ENCODE measurements around the gene BARD1. TPM values are rescaled to one million over a fixed set of nuclear protein-coding genes. Genes with fewer than 3 reads are reported as not detected.
"Not testable (repeated sequence)": the region's sequence is repeated elsewhere in the genome, so short reads cannot be mapped to it uniquely, and the experiment has no call there.

Gene BARD1
- polyA plus RNA-seq (2013, experiment 1 of 2; ENCODE audit: insufficient read length), result 4.8 TPM
- 4.8 TPM for polyA plus RNA-seq (2013, experiment 2 of 2; ENCODE audit: insufficient read length)

DNA sequence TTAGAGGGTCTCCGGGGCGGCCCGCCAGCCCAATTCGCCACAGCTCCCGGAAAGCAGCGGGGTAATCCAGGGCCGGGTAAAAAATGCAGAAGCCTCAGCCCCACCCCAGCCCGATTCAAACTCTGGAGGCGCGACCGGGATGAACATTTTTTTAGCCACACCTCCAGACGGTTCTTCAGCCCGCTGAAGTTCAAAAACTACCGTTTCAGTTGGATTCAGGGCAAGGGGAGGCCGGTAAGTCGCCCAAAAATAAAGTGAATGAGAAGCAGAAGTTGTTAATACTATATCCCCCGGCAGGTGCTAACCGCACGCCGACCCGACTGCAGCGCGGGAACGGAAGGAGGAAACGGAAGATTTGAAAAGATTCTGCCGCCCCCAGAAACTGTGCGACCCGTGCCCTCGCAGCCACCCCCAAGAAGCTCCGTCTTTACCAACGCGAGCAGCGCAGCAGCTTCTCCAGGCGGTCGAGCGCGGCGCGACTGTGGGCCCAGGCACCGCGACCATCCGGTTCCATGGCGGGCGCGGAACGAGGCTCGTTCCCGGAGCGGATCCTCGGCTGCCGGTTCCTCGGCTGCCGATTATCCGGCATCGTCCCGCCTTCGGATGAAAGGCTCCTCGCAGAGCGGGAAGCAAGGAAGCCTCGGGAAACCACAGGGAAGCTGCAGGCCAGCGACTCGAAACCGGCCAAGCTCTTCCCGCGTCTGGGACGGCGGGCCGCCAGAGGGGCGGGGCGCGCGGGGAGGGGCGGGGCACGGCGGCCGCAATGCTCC is at the start of gene BARD1:
BARD1 (minus strand) TSS at position 703 of the 770 bp plus-strand sequence; CDS start at position 589, 114 bp downstream.
- peak; percentile 64 for DNase-seq

DNA sequence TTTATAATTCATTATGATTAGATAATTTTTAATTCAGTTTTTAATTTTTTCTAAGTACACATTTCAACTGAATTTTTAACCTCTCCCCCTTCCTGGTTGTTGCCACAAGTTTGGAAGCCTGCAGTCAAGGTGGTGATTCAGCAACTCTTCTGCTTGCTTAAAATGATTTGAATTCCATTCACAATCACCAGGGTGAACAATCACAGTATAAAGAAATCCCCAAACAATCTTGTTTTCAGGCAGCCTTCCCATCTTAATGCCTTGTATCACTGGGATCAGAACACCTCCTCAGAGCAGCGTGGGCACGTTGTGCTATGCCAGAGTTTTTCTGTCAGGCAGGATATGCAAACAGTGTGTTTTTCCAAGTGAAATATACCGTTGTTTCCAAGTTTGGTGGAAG is 46.7 kb upstream of the BARD1 start:
- peak; percentile 6 for DNase-seq

DNA sequence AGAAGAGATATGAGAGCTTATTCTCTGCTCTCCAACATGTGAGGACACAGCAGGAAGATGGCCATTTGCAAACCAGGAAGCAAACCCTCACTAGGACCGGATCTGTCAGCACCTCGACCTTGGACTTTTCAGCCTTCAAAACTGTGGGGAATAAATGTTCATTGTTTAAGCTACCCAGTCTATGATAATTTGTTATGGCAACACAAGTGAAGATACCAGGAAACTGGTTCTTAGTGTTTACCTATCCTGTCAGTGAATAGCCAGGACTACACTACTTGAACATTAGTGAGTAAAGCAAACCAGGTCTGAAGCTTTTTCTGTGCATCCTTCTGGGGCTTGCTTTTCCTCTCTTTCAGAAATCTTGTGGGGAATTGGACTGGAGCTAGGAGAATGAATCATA is 44.4 kb upstream of the BARD1 start:
- DNase-seq, result no peak

DNA sequence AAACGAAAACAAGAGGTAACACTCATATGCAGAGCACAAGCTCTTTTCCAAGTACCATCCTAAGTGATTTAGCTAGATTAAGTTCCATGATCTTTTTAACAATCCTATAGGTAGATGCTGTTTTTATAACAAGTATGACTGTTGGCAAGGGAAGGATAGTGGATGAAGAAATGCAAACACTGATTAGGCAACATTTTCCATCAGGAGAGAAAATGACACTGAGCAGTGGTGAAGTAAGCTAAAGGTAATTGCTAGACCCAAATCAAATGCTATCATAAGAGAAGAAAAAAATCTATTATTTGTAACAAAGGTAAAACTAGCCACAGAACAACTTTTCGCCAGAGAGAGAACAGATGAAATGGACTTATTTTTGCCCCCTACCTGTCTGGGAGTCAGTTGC is 34.3 kb upstream of the BARD1 start:
- no peak for DNase-seq

DNA sequence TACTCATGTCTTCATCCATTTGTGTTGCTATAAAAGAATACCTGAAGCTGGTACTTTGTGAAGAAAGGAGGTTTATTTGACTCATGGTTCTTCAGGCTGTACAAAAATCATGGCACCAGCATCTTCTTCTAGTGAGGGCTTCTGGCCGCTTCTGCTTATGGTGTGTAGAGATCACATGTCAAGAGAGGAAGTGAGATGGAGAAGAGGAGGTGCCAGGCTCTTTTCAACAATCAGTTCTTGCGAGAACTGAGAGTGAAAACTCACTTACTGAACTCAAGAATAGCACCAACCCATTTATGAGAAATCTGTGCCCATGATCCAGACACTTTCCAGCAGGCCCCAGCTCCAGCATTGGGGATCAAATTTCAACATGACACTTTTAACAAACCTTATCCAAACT is 30.0 kb upstream of the BARD1 start:
- DNase-seq, result no peak

DNA sequence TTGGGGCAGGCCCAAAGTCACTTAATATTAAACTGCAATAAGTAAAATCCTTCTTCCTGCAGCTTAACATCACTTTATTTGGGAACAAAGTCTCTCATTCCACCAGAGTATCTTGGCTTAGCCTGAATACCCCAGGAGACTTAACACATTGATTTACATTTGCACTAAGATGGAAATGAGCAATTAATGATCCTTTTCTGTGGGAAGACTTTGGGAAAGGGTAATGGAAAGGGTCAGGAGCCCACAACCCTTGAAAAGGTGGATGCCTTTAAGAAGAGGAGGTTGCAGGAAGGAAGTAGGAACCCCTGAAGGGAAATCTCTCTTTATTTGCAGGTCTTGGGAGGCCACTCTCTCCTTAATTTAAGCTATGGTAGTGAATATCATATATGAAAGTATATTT is 28.0 kb upstream of the BARD1 start:
- no peak for DNase-seq

DNA sequence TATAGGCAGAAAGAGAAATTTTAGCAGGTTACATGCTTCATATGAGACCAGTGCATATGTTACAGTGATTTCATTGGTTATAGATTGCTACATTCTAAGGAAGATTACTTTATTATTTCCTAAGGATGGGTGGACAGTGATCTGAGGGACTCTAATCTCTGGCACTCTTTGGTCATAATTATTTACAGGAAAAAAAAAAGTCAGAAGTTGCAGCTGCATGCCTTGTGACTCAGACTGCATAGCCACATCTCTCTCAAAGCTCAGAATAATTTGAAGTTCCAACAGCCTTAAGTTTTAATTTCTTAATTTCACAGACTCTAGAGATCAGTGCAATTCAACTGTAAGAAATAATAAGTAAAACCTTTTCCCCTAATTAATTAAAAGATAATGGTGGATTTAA is 27.1 kb upstream of the BARD1 start:
- no peak for DNase-seq

DNA sequence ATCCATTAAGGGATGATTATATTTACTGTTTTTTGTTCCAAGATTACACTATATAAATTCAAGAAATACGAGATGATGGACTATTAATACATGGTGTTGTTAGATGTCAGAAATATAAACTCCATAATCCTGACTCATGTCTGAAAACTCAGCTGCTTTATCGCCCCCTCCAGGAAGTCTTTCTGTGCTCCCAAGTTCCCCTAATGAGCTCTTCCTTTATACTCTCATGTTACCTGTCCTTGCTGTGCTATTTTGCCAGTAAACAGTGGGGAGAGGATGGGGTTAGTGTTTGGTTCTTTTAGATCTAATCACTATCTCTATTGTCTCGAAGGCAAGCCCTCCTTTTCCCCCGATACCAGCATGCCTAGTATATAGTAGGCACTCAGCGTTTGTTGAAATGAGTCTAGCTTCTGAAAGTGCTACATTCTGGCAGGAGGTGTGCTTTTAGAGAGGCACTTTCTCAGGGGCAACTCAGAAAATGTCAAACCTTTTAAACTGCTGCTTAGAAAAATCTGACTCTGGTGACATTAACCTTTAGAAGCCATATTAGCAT is 21.4 kb upstream of the BARD1 start:
- peak; percentile 11 for DNase-seq

DNA sequence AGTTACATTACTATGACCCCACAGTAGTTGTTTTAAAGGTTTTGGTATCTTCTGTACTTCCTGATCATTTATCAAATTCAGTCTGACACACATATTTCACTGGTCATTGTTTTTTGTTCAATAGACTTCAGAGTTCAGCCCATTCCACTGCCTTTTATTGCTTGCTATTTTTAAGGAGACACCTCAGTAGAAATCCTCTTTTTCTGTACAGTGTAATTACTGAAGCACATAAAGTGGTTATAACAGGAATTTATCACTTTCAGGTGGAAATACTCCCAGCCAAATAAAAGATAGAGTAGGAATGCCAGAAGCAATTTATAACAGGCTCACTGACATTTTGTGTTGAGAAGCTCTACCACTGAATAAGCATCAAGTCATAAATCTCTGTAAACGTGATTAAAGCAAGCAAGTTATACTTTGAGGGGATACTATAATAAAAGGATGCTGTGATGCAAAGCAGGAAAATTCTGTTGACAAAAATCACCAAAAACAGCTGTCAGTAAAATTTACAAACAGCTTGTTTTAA is 6.6 kb upstream of the BARD1 start:
- no peak for DNase-seq

DNA sequence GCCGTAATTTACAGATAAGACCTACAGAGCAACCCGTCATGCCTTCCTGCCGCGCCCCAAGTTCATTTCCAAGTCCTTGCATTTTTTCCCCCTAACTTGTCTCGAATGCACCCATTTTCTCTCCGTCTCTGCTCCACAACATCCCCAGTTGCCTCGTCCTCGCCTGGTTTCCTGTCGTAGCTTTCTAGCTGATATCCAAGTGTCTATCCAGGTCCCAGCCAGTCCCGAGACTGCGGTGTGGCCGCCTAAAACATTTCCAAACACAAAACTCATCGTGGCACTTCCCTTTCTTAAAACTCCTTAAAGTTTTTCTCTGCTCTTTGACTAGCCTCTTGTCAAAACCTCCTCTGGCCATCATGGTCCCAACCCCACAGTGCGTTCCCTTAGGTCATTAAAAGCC is 1.2 kb upstream of the BARD1 start:
- no peak for DNase-seq

DNA sequence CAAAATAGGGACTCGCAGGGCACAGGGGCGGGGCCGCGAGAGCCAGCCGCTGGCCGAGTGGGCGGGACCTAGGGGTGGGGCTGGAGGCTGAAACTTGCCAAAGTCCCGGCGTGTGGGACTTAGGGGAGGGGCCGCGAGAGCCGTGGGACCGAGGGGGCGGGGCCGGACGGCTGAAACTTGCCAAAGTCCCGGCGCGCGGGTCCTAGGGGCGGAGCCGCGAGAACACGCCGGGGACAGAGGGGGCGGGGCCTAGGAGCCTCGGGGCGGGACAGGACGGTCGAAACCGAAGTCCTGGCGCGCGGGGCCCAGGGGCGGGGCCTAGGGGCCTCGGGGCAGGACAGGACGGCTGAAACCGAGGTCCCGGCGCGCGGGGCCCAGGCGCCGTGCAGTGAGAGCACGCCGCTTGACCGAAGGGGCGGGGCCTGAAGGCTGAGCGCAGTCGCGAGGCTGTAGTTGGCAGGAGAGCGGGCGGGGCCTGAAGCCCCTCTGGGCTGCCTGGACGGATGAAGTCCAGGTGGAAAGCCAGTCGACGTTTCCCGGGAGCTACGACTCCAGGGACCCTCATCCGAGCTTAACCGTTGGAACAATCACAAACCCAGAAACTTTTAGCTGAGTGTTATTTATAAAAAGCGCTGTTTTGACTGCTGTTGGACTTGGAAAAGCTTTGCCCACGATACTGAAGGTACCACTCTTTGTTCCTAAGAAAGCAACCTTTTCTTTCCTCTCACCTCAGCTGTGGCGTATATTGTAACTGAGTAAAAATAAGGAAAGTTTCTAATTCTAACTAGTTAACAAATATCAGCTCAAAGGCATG is 475 bp upstream of the BARD1 start:
- DNase-seq, result peak; percentile 98

DNA sequence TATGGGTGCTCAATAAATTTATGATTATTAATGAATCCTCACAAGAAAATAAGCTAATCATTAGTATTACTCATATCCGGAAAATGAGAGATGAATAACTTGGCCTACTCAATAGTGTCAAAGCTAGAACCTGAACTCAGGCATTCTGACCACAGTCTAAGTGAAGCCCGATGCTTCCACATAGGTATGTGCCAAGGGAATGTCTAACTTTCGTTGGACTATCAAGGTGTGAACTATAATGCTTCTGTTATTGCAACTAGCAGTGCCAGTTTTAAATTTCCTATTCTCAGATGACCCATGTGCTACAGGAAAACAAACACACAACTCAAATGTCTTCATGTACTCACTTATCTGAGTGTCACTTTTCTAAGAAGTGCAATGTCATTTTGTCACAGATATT is 1.8 kb downstream of the BARD1 start:
- no peak for DNase-seq

DNA sequence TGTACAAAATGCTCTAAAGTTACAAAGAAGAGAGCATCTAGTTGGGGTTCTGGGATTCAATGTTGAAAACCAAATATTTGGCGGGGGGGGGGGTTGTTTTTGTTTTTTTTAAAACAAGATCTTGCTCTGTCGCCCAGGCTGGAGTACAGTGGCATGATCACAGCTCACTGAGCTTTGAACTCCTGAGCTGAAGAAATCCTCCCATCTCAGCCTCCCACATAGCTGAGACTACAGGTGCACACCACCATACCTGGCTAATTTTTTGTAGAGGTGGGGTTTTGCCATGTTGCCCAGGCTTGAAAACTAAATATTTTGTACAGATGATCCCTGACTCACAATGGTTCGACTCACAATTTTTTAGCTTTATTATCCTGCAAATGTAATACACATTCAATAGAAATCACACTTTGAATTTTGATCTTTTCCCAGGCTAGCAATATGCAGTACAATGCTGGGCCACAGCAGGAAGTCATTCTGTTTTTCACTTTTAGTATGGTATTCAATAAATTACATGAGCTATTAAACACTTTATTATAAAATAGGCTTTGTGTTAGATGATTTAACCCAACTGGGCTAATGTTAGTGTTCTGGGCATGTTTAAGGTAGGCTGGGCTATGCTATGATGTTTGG is 7.6 kb downstream of the BARD1 start:
- DNase-seq, result no peak

DNA sequence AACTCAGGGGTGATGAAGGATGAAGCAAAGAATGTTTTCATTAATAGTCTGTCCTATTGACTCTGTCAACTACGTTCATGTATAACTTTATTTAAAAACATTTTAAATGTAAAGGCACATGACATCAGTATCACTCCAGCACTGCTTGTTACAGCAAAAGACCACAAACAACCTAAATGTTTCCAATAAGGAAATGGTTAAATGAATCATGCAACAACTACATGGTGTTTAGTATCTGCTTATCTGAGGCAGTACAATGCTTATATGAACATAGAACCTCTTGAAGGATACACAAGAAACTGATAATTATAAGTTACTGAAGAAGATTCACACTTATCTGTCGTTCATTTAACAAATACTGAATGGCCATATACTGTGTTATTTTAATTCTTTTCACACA is 8.4 kb downstream of the BARD1 start:
- no peak for DNase-seq

DNA sequence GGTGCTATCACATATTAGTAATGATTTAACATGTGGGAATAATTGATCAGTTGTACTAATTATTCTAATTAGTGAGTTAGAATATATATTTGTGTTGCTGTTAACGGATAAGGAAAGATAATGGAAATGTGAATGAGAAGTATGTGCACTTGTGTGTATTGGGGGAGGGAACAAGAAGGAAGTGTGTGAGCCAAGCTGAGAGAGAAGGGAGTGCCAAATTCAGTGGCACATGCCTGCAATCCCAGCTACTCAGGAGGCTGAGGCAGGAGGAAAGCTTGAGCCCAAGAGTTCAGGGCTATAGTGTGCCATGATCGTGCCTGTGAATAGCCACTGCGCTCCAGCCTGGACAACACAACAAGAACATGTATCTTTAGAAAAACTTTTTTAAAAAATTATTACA is 9.3 kb downstream of the BARD1 start:
- DNase-seq, result no peak

DNA sequence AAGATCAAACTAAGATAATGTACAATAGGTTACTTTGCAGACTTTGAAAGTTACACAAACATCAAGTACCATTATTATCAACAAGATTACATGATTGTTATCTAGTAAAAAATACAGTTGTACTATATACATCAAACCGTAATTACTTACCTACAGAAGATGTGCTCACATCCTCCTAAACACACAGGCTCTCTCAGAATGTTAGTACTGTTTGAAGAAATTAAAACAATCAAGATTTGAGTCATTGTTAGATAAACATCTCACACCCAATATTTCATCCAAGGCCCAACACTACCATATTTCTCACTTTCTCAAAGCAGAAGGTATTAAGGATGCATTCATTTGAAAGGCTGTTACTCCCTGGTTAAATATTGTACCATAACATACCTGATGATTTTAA is 12.6 kb downstream of the BARD1 start:
- no peak for DNase-seq

DNA sequence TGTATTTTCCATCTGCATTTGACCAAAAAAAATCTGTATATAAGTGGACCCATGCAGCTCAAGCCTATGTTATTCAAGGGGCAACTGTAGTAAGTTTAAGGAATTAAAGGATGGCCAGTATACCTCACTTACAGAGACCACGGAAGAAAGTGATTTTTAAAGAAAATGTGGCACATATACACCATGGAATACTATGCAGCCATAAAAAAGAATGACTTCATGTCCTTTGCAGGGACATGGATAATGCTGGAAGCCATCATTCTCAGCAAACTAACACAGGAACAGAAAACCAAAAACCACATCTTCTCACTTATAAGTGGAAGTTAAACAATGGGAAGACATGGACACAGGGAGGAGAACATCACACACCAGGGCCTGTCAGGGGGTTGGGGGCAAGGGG is 26.3 kb downstream of the BARD1 start:
- not testable (repeated sequence) for DNase-seq

DNA sequence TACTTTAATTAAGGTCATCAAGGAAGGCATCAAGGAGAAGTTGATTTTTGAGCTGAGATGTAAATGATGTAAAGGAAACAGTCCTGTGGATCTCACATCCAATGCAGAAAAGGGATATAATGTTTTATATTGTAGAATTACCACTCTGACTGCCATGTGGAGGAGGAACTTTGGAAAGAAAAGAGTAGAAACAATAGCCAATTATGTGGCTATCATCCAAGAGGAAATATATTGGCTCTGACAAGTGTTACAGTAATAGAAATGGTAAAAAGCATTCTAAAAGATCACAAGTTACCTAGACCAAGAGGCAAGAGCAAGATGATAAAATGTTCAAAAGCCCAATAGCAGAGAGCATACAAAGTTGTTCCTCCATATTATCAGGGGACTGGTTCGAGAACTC is 26.8 kb downstream of the BARD1 start:
- no peak for DNase-seq

DNA sequence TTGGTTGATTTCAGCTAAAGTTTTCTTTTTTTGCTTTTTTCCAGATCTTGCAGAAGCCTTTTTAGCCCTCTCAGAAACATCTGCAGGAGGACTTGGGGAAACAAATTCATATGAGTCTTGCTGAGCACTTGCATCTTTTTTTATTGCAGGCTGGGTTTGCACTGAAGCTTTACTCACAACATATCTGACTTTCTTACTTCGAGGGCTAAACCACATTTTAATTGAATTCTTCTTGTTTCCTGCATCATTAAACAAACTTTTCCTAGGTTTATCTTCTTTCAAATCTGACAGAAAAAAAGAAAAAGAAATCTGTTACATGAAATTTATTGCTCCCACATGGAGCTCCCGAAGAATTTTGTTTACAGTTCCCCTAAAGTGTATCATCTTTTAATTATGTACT is 28.3 kb downstream of the BARD1 start:
- no peak for DNase-seq

DNA sequence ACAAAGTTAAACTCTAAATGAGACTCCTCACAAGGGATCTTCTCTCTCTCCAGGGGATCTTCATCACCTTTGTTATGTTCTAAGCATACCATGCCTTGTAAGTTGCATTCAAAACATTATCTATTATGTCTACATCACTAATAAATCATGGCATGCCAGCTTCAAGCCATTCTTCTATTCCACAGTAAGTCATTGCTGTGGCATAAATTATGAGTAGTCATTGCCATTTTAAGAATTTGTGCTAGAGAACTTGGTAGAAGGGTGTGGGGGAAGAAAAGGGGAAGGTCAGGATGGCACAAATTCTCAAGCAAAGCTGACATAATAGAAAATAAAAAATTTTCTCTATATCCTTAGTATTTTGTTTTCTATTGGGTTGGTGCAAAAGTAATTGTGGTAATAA is 33.5 kb downstream of the BARD1 start:
- no peak for DNase-seq

DNA sequence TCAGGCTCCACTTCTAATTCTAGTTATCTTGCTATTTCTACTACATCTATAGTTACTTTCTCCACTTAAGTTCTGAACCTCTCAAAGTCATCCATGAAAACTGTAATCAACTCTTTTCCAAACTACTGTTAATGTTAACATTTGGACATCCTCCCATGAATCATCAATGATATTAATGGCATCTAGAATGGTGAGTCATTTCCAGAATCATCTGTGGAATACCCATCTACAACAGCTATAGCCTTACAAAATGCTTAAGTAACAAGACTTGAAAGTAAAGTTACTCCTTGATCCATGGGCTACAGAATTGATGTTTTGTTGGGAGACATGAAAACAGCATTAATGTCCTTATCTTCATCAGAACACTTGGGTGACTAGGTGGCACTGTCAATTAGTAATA is 35.4 kb downstream of the BARD1 start:
- DNase-seq, result peak; percentile 17

DNA sequence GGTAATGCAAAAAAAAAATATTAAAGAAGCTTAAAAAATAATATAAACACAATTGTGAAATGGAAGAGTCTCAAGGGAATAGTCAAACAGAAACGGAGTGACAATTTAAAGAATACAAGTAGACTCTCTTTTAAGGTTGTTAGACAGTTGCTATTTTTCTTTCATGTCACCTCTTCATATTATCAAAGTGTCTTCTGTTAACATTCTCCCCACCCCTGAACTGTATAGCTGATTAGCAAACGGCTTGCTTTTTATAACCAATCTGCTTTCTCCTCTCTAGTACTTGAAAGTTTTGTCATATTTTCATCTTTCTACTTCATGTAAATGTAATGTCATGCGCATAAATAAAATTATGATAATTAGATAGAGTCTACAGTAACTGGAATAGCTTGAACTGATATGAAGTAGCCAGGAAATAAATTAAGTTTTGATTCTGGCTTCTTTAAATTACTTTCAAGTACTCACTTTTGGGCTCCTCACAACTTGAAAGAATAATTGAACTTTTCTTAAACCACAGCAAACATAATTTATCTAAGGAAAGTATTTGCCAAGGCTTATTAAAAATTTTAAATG is 37.0 kb downstream of the BARD1 start:
- DNase-seq, result no peak

DNA sequence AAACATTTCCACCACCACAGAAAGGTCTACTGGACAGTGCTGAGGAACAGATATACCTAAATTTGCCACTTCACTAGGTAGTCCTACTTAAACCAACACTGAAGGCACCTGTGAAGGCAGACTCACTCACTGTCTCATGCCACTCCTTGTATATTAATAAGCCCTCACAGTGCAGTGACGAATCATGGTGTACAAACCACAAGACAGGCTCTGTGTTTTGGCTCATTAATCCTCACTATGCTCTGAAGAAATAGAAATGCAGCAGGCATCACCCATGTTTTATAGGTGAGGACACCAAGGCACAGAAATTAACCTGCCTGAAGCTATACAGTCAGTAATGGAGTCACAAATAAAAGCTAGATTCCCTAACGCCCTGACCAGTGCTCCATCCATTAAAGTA is 44.3 kb downstream of the BARD1 start:
- DNase-seq, result no peak

Measured in fibroblast of skin of abdomen (primary cell).